ENCODE measurements around the gene CSRP2. TPM values are rescaled to one million over a fixed set of nuclear protein-coding genes. Genes with fewer than 3 reads are reported as not detected.

Gene CSRP2
- polyA plus RNA-seq, 1 donor from 2014 or later: 67.2 TPM

- no peaks in the 10 kb centered on the region for H3K9me3 ChIP-seq (ENCODE audit: low read length)
- H3K27ac ChIP-seq (ENCODE audit: low read length): no peak overlapping the region
- no peaks in the 10 kb centered on the region for H3K9me2 ChIP-seq (ENCODE audit: insufficient read depth, low read length)
- no peak overlapping the region for H2AFZ ChIP-seq (ENCODE audit: low read depth, low read length)
- H3F3A ChIP-seq (ENCODE audit: insufficient read depth, low read length, poor library complexity, severe bottlenecking): no peaks in the 10 kb centered on the region
- H3K4me3 ChIP-seq (ENCODE audit: low read length): no peak overlapping the region
- no peaks in the 10 kb centered on the region for H3K36me3 ChIP-seq (ENCODE audit: insufficient read depth, low read length)
- no peaks in the 10 kb centered on the region for H4K20me1 ChIP-seq (ENCODE audit: insufficient read depth)
- no peak overlapping the region for H3K9ac ChIP-seq (ENCODE audit: low read length)
- peaks cover 44% of the 10 kb centered on the region for H3K79me2 ChIP-seq (replicated peaks; ENCODE audit: insufficient read depth, low read length)
- no peaks in the 10 kb centered on the region for H3K27me3 ChIP-seq (ENCODE audit: insufficient read depth, low read depth, low read length)
- H3K4me2 ChIP-seq (ENCODE audit: low read length): no peak overlapping the region
- TF ChIP-seq TAF1 (IDR thresholded peaks at IDR 0.05; ENCODE audit: low read depth) (no peak), RAD21 (conservative IDR thresholded peaks at IDR 0.05) (no peak), CTCF (IDR thresholded peaks at IDR 0.05; ENCODE audit: poor library complexity, severe bottlenecking) (no peak), POLR2AphosphoS5 (IDR thresholded peaks at IDR 0.05) (no peak), EP300 (conservative IDR thresholded peaks at IDR 0.05; ENCODE audit: poor library complexity, severe bottlenecking) (no peak), SMC3 (conservative IDR thresholded peaks at IDR 0.05; ENCODE audit: poor library complexity) (no peak)
Measured at GRCh38 chr12:76871082-76871481, 7.7 kb downstream of the CSRP2 start.

- Histone ChIP-seq H3K79me2 (replicated peaks; ENCODE audit: insufficient read depth, low read length) (peaks cover 14% of the 10 kb centered on the region), H3K9me2 (ENCODE audit: insufficient read depth, low read length) (no peaks in the 10 kb centered on the region), H3K27me3 (ENCODE audit: insufficient read depth, low read depth, low read length) (no peaks in the 10 kb centered on the region), H3K27ac (ENCODE audit: low read length) (peak overlapping the region; percentile 54), H3K4me2 (ENCODE audit: low read length) (no peak overlapping the region), H3K9ac (ENCODE audit: low read length) (peak overlapping the region; percentile 41), H3F3A (ENCODE audit: insufficient read depth, low read length, poor library complexity, severe bottlenecking) (no peaks in the 10 kb centered on the region), H2AFZ (ENCODE audit: low read depth, low read length) (no peak overlapping the region), H3K9me3 (ENCODE audit: low read length) (no peaks in the 10 kb centered on the region), H4K20me1 (ENCODE audit: insufficient read depth) (no peaks in the 10 kb centered on the region), H3K36me3 (ENCODE audit: insufficient read depth, low read length) (no peaks in the 10 kb centered on the region), H3K4me3 (ENCODE audit: low read length) (no peak overlapping the region)
- TF ChIP-seq EZH2 (IDR thresholded peaks at IDR 0.05; ENCODE audit: borderline replicate concordance, insufficient read depth, low read length, poor library complexity, severe bottlenecking) (no peak), POLR2AphosphoS5 (IDR thresholded peaks at IDR 0.05) (no peak), MXI1 (conservative IDR thresholded peaks at IDR 0.05; ENCODE audit: poor library complexity, severe bottlenecking) (no peak), TAF1 (IDR thresholded peaks at IDR 0.05; ENCODE audit: low read depth) (no peak), EP300 (conservative IDR thresholded peaks at IDR 0.05; ENCODE audit: poor library complexity, severe bottlenecking) (no peak), REST (IDR thresholded peaks at IDR 0.05; ENCODE audit: borderline replicate concordance) (no peak), RAD21 (conservative IDR thresholded peaks at IDR 0.05) (no peak), CTCF (IDR thresholded peaks at IDR 0.05; ENCODE audit: poor library complexity, severe bottlenecking) (no peak), SMC3 (conservative IDR thresholded peaks at IDR 0.05; ENCODE audit: poor library complexity) (no peak)
Measured at GRCh38 chr12:76866726-76867125, 12.1 kb downstream of the CSRP2 start.
